ENCODE data around the gene DBNL. TPM values are rescaled to one million over a fixed set of nuclear protein-coding genes. Genes with fewer than 3 reads are reported as not detected.

Gene DBNL
- total and polyA plus RNA-seq, 2 of the 13 experiments (the other 11 are each of a cell fraction or from before 2014, with no cell fraction given), result 20.8 to 35.1 TPM

- TF ChIP-seq ZNF850 (CRISPR knock-in tag; conservative IDR thresholded peaks at IDR 0.05) (no peak), HDAC1 (CRISPR knock-in tag; IDR thresholded peaks at IDR 0.05) (peak; percentile 89), CC2D1A (CRISPR knock-in tag; IDR thresholded peaks at IDR 0.05) (no peak), ZNF891 (CRISPR knock-in tag; IDR thresholded peaks at IDR 0.05) (peak; percentile 89), MAX (IDR thresholded peaks at IDR 0.05) (peak; percentile 93), ZNF512B (CRISPR knock-in tag; IDR thresholded peaks at IDR 0.05; ENCODE audit: borderline replicate concordance) (no peak), HNRNPUL1 (IDR thresholded peaks at IDR 0.05; ENCODE audit: low read depth, low read length) (0 out of 2 replicates have a peak, but pooled peaks have one; percentile 41), SP4 (CRISPR knock-in tag; IDR thresholded peaks at IDR 0.05) (peak; percentile 88), ZNF790 (CRISPR knock-in tag; IDR thresholded peaks at IDR 0.05; ENCODE audit: borderline replicate concordance) (peak; percentile 73; the same call in 1 of the 2 replicates), KMT2A (CRISPR knock-in tag; IDR thresholded peaks at IDR 0.05) (peak; percentile 87), FOSL1 (CRISPR knock-in tag; IDR thresholded peaks at IDR 0.05; ENCODE audit: borderline replicate concordance) (no peak), TARDBP (CRISPR knock-in tag; IDR thresholded peaks at IDR 0.05) (peak; percentile 76; the same call in 1 of the 2 replicates), MEF2D (CRISPR knock-in tag; IDR thresholded peaks at IDR 0.05) (peak; percentile 69; the same call in 1 of the 2 replicates), NR1H2 (CRISPR knock-in tag; IDR thresholded peaks at IDR 0.05; ENCODE audit: borderline replicate concordance, low read depth) (no peak), ZNF558 (CRISPR knock-in tag; IDR thresholded peaks at IDR 0.05; ENCODE audit: borderline replicate concordance) (peak; percentile 70; the same call in 1 of the 2 replicates), FOXJ3 (CRISPR knock-in tag; IDR thresholded peaks at IDR 0.05; ENCODE audit: borderline replicate concordance) (0 out of 2 replicates have a peak, but pooled peaks have one; percentile 57), ZNF230 (CRISPR knock-in tag; IDR thresholded peaks at IDR 0.05) (peak; percentile 87; the same call in 1 of the 2 replicates), ZSCAN29 (CRISPR knock-in tag; conservative IDR thresholded peaks at IDR 0.05) (no peak), AKAP8 (CRISPR knock-in tag; IDR thresholded peaks at IDR 0.05) (peak; percentile 67; the same call in 1 of the 2 replicates), KAT7 (CRISPR knock-in tag; IDR thresholded peaks at IDR 0.05; ENCODE audit: borderline replicate concordance) (peak; percentile 47; the same call in 1 of the 2 replicates), JUND (CRISPR knock-in tag; IDR thresholded peaks at IDR 0.05) (no peak), ARID5B (CRISPR knock-in tag; IDR thresholded peaks at IDR 0.05) (peak; percentile 55)
Observed at GRCh38 chr7:44044315-44045225, at the start of gene DBNL (continued).
